Fibroblast of peridontal ligament (primary cell): ENCODE data around the gene SHANK1.
"Not testable (repeated sequence)": the region's sequence is repeated elsewhere in the genome, so short reads cannot be mapped to it uniquely, and the experiment has no call there.

Source experiments
- DNase-seq: peaks from one replicate; pipeline ENCODE4 v3.0.0-alpha.2; 2010; ENCODE audit errors: extremely low read depth

The SHANK1 gene

GRCh38 chr19:50719566-50719965 lies at the start of gene SHANK1:
Gene SHANK1 (minus strand): TSS chr19:50719802. CDS start chr19:50716919, 2,883 bp downstream.
- DNase-seq = no peak

- DNase-seq = no peak
These were observed 48.7 kb upstream of the SHANK1 start for GRCh38 chr19:50768277-50768676.

GRCh38 chr19:50767263-50767662 lies 47.7 kb upstream of the SHANK1 start:
- not testable (repeated sequence) for DNase-seq

GRCh38 chr19:50766746-50767145 lies 47.1 kb upstream of the SHANK1 start:
- not testable (repeated sequence) for DNase-seq

GRCh38 chr19:50764409-50764808 lies 44.8 kb upstream of the SHANK1 start:
- DNase-seq = no peak

GRCh38 chr19:50763521-50763920 lies 43.9 kb upstream of the SHANK1 start:
- not testable (repeated sequence) for DNase-seq

- DNase-seq = not testable (repeated sequence)
These were observed 41.9 kb upstream of the SHANK1 start for GRCh38 chr19:50761501-50761900.

- peak; percentile 8 for DNase-seq
These were observed 40.3 kb upstream of the SHANK1 start for GRCh38 chr19:50759886-50760285.

- not testable (repeated sequence) for DNase-seq
These were observed 39.5 kb upstream of the SHANK1 start for GRCh38 chr19:50759076-50759475.

- not testable (repeated sequence) for DNase-seq
These were observed 38.0 kb upstream of the SHANK1 start for GRCh38 chr19:50757624-50758023.

GRCh38 chr19:50756244-50756643 lies 36.6 kb upstream of the SHANK1 start:
- not testable (repeated sequence) for DNase-seq

GRCh38 chr19:50753879-50754278 lies 34.3 kb upstream of the SHANK1 start:
- no peak for DNase-seq

GRCh38 chr19:50750010-50750409 lies 30.4 kb upstream of the SHANK1 start:
- DNase-seq = no peak

GRCh38 chr19:50749490-50749889 lies 29.9 kb upstream of the SHANK1 start:
- DNase-seq = no peak

- not testable (repeated sequence) for DNase-seq
These were observed 27.5 kb upstream of the SHANK1 start for GRCh38 chr19:50747141-50747540.

- no peak for DNase-seq
These were observed 25.6 kb upstream of the SHANK1 start for GRCh38 chr19:50745221-50745620.

GRCh38 chr19:50743537-50743936 lies 23.9 kb upstream of the SHANK1 start:
- no peak for DNase-seq

GRCh38 chr19:50741179-50741933 lies 21.8 kb upstream of the SHANK1 start:
- no peak for DNase-seq

GRCh38 chr19:50739914-50740426 lies 20.4 kb upstream of the SHANK1 start:
- DNase-seq = no peak

- no peak for DNase-seq
These were observed 19.7 kb upstream of the SHANK1 start for GRCh38 chr19:50739132-50739913.

GRCh38 chr19:50736338-50736737 lies 16.7 kb upstream of the SHANK1 start:
- DNase-seq = no peak

GRCh38 chr19:50735869-50736268 lies 16.3 kb upstream of the SHANK1 start:
- no peak for DNase-seq

GRCh38 chr19:50729894-50730293 lies 10.3 kb upstream of the SHANK1 start:
- no peak for DNase-seq
